Uterus (tissue), 4 donors: ENCODE results near the gene HINT1. TPM values are rescaled to one million over a fixed set of nuclear protein-coding genes. Genes with fewer than 3 reads are reported as not detected.

Source experiments
- DNase-seq, 2 donors: peaks; one replicate each; pipeline ENCODE4 v3.0.0-alpha.2; 2019 to 2020
- H3K27ac ChIP-seq, 2 donors: fragments of 200-600 bp; sonication (generic); 1 replicate in 1 of 2; 2 replicates in 1 of 2; pipeline ENCODE4 v1.5.1; 2016 to 2018
- H3K27me3 ChIP-seq, 2 donors: fragments of 200-600 bp; sonication (generic); one replicate each; pipeline ENCODE4 v1.5.1; 2018 to 2019; ENCODE audit warnings: control low read depth in 1 of 2
- H3K36me3 ChIP-seq, 2 donors: fragments of 200-600 bp; sonication (generic); one replicate each; pipeline ENCODE4 v1.5.1; 2019; ENCODE audit warnings: control low read depth in 1 of 2
- H3K4me1 ChIP-seq, 2 donors: fragments of 200-600 bp; sonication (generic); one replicate each; pipeline ENCODE4 v1.5.1; 2018 to 2019; ENCODE audit warnings: control low read depth in 1 of 2
- H3K4me3 ChIP-seq, 2 donors: fragments of 200-600 bp; sonication (generic); 1 replicate in 1 of 2; 2 replicates in 1 of 2; pipeline ENCODE4 v1.5.1; 2018 to 2019; ENCODE audit warnings: mild to moderate bottlenecking in 1 of 2
- H3K9me3 ChIP-seq, 2 donors: fragments of 200-600 bp; sonication (generic); one replicate each; pipeline ENCODE4 v1.5.1; 2019; ENCODE audit warnings: control low read depth in 1 of 2
- POLR2A ChIP-seq, 2 donors: fragments of 450-650 bp; IDR thresholded peaks; one replicate each; pipeline ENCODE4 v1.6.1; 2016; ENCODE audit warnings: antibody characterized with exemption in 2 of 2, mild to moderate bottlenecking in 1 of 2, moderate library complexity in 1 of 2
- intact Hi-C: fragments of 100-400 bp; cut with DNase I; formaldehyde crosslinking; loops from one replicate; pipeline ENCODE4 v1.15.1; 2023; ENCODE audit warnings: low total_unique reads
- total RNA-seq, 4 donors: library from RNA; depleted of rRNA in 3 of 4; stranded (reverse); fragments of >200 nt in 3 of 4; gene quantifications; one replicate each; pipeline versions ENCODE4 v1.1.0 to v1.2.4, GENCODE V29; 2014 to 2023
- TF ChIP-seq, protein P1 (sequence below), 4 experiments: fragments of 200-600 bp in 2 of 4; fragments of 450-650 bp in 2 of 4; sonication (generic) in 2 of 4; IDR thresholded peaks; one replicate each; pipeline ENCODE4 v1.5.1; 2016 to 2019; ENCODE audit warnings: antibody characterized with exemption in 4 of 4, mild to moderate bottlenecking in 2 of 4, moderate library complexity in 1 of 4
- donor health status: DM: yes; HTN: yes; CAD: no.

HINT1 gene
- total RNA-seq, 4 donors from 2014 or later = 86.1 to 683 (median 196) TPM

DNA sequence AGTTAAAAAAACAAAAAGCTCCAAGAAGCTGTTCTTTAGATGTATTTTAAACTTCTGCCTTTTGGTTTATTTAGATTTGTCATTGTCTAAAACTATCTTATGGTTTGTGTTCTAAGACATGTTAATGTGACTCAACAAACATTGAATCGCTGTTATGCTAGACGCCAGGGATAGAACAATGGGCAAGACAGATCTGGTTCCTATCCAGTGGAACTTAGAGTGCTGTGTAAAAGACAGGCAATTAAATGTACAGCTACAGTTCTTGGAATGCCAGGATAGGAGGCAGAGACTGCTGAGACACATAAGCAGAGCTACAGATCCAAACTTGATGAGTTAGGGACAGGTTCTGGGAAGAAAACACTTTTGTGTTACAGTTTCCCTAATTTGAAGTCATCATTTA, 28.1 kb upstream of the HINT1 start:
- intact Hi-C loops = no loop called here
- Histone ChIP-seq H3K4me1 (no peaks in the 10 kb centered on the region), H3K9me3 (no peaks in the 10 kb centered on the region), H3K36me3 (no peaks in the 10 kb centered on the region), H3K27ac (no peak overlapping the region), H3K4me3 (no peak overlapping the region), H3K27me3 (no peaks in the 10 kb centered on the region)
- DNase-seq = no peak
- TF ChIP-seq, protein P1, sequence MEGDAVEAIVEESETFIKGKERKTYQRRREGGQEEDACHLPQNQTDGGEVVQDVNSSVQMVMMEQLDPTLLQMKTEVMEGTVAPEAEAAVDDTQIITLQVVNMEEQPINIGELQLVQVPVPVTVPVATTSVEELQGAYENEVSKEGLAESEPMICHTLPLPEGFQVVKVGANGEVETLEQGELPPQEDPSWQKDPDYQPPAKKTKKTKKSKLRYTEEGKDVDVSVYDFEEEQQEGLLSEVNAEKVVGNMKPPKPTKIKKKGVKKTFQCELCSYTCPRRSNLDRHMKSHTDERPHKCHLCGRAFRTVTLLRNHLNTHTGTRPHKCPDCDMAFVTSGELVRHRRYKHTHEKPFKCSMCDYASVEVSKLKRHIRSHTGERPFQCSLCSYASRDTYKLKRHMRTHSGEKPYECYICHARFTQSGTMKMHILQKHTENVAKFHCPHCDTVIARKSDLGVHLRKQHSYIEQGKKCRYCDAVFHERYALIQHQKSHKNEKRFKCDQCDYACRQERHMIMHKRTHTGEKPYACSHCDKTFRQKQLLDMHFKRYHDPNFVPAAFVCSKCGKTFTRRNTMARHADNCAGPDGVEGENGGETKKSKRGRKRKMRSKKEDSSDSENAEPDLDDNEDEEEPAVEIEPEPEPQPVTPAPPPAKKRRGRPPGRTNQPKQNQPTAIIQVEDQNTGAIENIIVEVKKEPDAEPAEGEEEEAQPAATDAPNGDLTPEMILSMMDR (IDR thresholded peaks at IDR 0.05) = no peak
- TF ChIP-seq POLR2A (IDR thresholded peaks at IDR 0.05) = no peak

- Histone ChIP-seq H3K27me3 (no peaks in the 10 kb centered on the region), H3K9me3 (no peaks in the 10 kb centered on the region), H3K36me3 (no peaks in the 10 kb centered on the region), H3K4me1 (no peaks in the 10 kb centered on the region), H3K4me3 (no peak overlapping the region), H3K27ac (no peak overlapping the region)
- no peak for TF ChIP-seq POLR2A (IDR thresholded peaks at IDR 0.05)
- TF ChIP-seq, protein P1 (IDR thresholded peaks at IDR 0.05) = no peak
- DNase-seq = no peak
- intact Hi-C loops = no loop called here
Measured at GRCh38 chr5:131186561-131187256, 21.7 kb upstream of the HINT1 start.

- Histone ChIP-seq H3K27me3 (no peaks in the 10 kb centered on the region), H3K27ac (no peak overlapping the region), H3K9me3 (no peaks in the 10 kb centered on the region), H3K4me1 (no peaks in the 10 kb centered on the region), H3K4me3 (no peak overlapping the region), H3K36me3 (no peaks in the 10 kb centered on the region)
- DNase-seq = no peak
- intact Hi-C loops = no loop called here
- TF ChIP-seq, protein P1 (IDR thresholded peaks at IDR 0.05) = no peak
- TF ChIP-seq POLR2A (IDR thresholded peaks at IDR 0.05) = no peak
Measured at GRCh38 chr5:131185523-131186104, 20.6 kb upstream of the HINT1 start.

GRCh38 chr5:131182839-131183238, 17.8 kb upstream of the HINT1 start:
- no peaks in the 10 kb centered on the region for H3K27me3 ChIP-seq
- no peaks in the 10 kb centered on the region for H3K36me3 ChIP-seq
- no peak overlapping the region for H3K4me3 ChIP-seq
- H3K4me1 ChIP-seq = no peaks in the 10 kb centered on the region
- H3K9me3 ChIP-seq = no peaks in the 10 kb centered on the region
- no peak for DNase-seq
- H3K27ac ChIP-seq = no peak overlapping the region
- TF ChIP-seq, protein P1 (IDR thresholded peaks at IDR 0.05) = no peak
- TF ChIP-seq POLR2A (IDR thresholded peaks at IDR 0.05) = no peak
- intact Hi-C loops = no loop called here

GRCh38 chr5:131180407-131180806, 15.4 kb upstream of the HINT1 start:
- H3K27ac ChIP-seq = no peak overlapping the region
- no peaks in the 10 kb centered on the region for H3K4me1 ChIP-seq
- TF ChIP-seq, protein P1 (IDR thresholded peaks at IDR 0.05) = no peak
- no peak for TF ChIP-seq POLR2A (IDR thresholded peaks at IDR 0.05)
- H3K9me3 ChIP-seq = no peaks in the 10 kb centered on the region
- no peaks in the 10 kb centered on the region for H3K36me3 ChIP-seq
- H3K27me3 ChIP-seq = no peaks in the 10 kb centered on the region
- no peak overlapping the region for H3K4me3 ChIP-seq
- intact Hi-C loops = no loop called here
- no peak for DNase-seq
